ENCODE measurements around the gene SH3GL1.

SH3GL1 gene

GRCh38 chr19:4327877-4328242, 72.5 kb downstream of the SH3GL1 start:
- peak overlapping the region; percentile 32 for H3K4me3 ChIP-seq (replicated peaks; ENCODE audit: low read depth, low read length)
- TF ChIP-seq CTCF (IDR thresholded peaks at IDR 0.05; ENCODE audit: low read depth, low read length, missing control alignments), result no peak
- DNase-seq (ENCODE audit: extremely low read depth, low read depth), result no peak

- no peak for TF ChIP-seq CTCF (IDR thresholded peaks at IDR 0.05; ENCODE audit: low read depth, low read length, missing control alignments)
- peak overlapping the region; percentile 40 for H3K4me3 ChIP-seq (replicated peaks; ENCODE audit: low read depth, low read length)
- peak; percentile 38 for DNase-seq (ENCODE audit: extremely low read depth, low read depth)
Measured at GRCh38 chr19:4327252-4327876, 73.0 kb downstream of the SH3GL1 start.

- no peak for DNase-seq (ENCODE audit: extremely low read depth, low read depth)
- peak overlapping the region; percentile 40 for H3K4me3 ChIP-seq (replicated peaks; ENCODE audit: low read depth, low read length)
Measured at GRCh38 chr19:4326837-4327251, 73.5 kb downstream of the SH3GL1 start.

GRCh38 chr19:4326215-4326836, 74.0 kb downstream of the SH3GL1 start:
- no peak for DNase-seq (ENCODE audit: extremely low read depth, low read depth)
- peak overlapping the region; percentile 40 for H3K4me3 ChIP-seq (replicated peaks; ENCODE audit: low read depth, low read length)
- TF ChIP-seq CTCF (IDR thresholded peaks at IDR 0.05; ENCODE audit: low read depth, low read length, missing control alignments), result no peak

More at GRCh38 chr19:4326837-4327251, 73.5 kb downstream of the SH3GL1 start:
- no peak for TF ChIP-seq CTCF (IDR thresholded peaks at IDR 0.05; ENCODE audit: low read depth, low read length, missing control alignments)

- no peak overlapping the region for H3K4me3 ChIP-seq (replicated peaks; ENCODE audit: low read depth, low read length)
- DNase-seq (ENCODE audit: extremely low read depth, low read depth), result no peak
- TF ChIP-seq CTCF (IDR thresholded peaks at IDR 0.05; ENCODE audit: low read depth, low read length, missing control alignments), result no peak
Measured at GRCh38 chr19:4324228-4324627, 76.1 kb downstream of the SH3GL1 start.

- TF ChIP-seq CTCF (IDR thresholded peaks at IDR 0.05; ENCODE audit: low read depth, low read length, missing control alignments), result no peak
- H3K4me3 ChIP-seq (replicated peaks; ENCODE audit: low read depth, low read length), result no peak overlapping the region
- no peak for DNase-seq (ENCODE audit: extremely low read depth, low read depth)
Measured at GRCh38 chr19:4323692-4324091, 76.7 kb downstream of the SH3GL1 start.

Data from HFF-Myc (cell line).